Measurements from ENCODE around the gene AFF3. TPM values are rescaled to one million over a fixed set of nuclear protein-coding genes. Genes with fewer than 3 reads are reported as not detected.

AFF3 gene
- total RNA-seq, 1 experiment from 2014 or later = not detected

DNA sequence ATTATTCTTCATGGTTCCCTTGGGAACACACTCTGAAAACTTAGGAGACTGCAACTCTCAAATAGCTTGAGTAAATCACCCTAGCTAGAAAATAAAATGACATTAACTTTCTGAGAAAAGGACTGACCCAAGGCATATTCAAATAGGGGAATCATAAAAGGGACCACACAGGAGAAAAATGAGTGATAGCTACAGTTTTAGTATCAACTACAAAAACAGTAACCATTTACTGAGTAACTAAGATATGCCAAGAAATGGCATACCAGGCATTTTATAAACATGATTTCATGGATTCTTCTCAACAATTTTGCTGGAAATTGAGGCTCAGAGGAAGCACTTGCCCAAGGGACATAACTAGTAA, 84.5 kb downstream of the AFF3 start:
- Histone ChIP-seq H4K20me1 (ENCODE audit: insufficient read depth) (no peaks in the 10 kb centered on the region), H3K36me3 (ENCODE audit: low read depth) (no peaks in the 10 kb centered on the region), H3K9me2 (ENCODE audit: insufficient read depth) (no peaks in the 10 kb centered on the region), H3K9me3 (ENCODE audit: insufficient read depth, low read depth) (no peaks in the 10 kb centered on the region), H3K4me1 (replicated peaks; ENCODE audit: insufficient read depth) (no peaks in the 10 kb centered on the region), H2AFZ (no peak overlapping the region), H3K79me2 (ENCODE audit: low read depth) (no peaks in the 10 kb centered on the region), H3K4me2 (no peak overlapping the region), H3K4me3 (no peak overlapping the region), H3F3A (ENCODE audit: insufficient read depth, low read depth) (no peaks in the 10 kb centered on the region), H3K27ac (no peak overlapping the region), H3K27me3 (ENCODE audit: insufficient read depth, low read depth) (peaks cover 18% of the 10 kb centered on the region)
- TF ChIP-seq CTCF (conservative IDR thresholded peaks at IDR 0.05) (no peak), EZH2 (IDR thresholded peaks at IDR 0.05; ENCODE audit: low read depth) (no peak)
- CTCF ChIA-PET = interaction anchor here (0.6 kb wide), 1 partner anchor 1431 kb away, joined by 3 read pairs; no protein-coding TSS in a partner anchor
- intact Hi-C loops (cut with micrococcal nuclease; ENCODE audit: unreplicated experiment) = no loop called here
- POLR2A ChIA-PET (ENCODE audit: unreplicated experiment) = no interaction called here
- no TSS peak for BruUV-seq (replicated peaks)
- no peak for DNase-seq

- intact Hi-C loops (cut with micrococcal nuclease; ENCODE audit: unreplicated experiment) = no loop called here
- H3K4me1 ChIP-seq (replicated peaks; ENCODE audit: insufficient read depth) = no peaks in the 10 kb centered on the region
- H3K9me3 ChIP-seq (ENCODE audit: insufficient read depth, low read depth) = no peaks in the 10 kb centered on the region
- CTCF ChIA-PET = no interaction called here
- no peaks in the 10 kb centered on the region for H3K79me2 ChIP-seq (ENCODE audit: low read depth)
- H3F3A ChIP-seq (ENCODE audit: insufficient read depth, low read depth) = no peaks in the 10 kb centered on the region
- DNase-seq = no peak
- H2AFZ ChIP-seq = no peak overlapping the region
- BruUV-seq (replicated peaks) = no TSS peak
- POLR2A ChIA-PET (ENCODE audit: unreplicated experiment) = no interaction called here
- H3K4me3 ChIP-seq = no peak overlapping the region
- no peak overlapping the region for H3K4me2 ChIP-seq
- H3K9me2 ChIP-seq (ENCODE audit: insufficient read depth) = no peaks in the 10 kb centered on the region
- no peak for TF ChIP-seq CTCF (conservative IDR thresholded peaks at IDR 0.05)
- TF ChIP-seq EZH2 (IDR thresholded peaks at IDR 0.05; ENCODE audit: low read depth) = no peak
- H3K27ac ChIP-seq = no peak overlapping the region
- H4K20me1 ChIP-seq (ENCODE audit: insufficient read depth) = no peaks in the 10 kb centered on the region
- no peaks in the 10 kb centered on the region for H3K36me3 ChIP-seq (ENCODE audit: low read depth)
- H3K27me3 ChIP-seq (ENCODE audit: insufficient read depth, low read depth) = peaks cover 38% of the 10 kb centered on the region
Measured at GRCh38 chr2:100054426-100054825, 88.0 kb downstream of the AFF3 start.

DNA sequence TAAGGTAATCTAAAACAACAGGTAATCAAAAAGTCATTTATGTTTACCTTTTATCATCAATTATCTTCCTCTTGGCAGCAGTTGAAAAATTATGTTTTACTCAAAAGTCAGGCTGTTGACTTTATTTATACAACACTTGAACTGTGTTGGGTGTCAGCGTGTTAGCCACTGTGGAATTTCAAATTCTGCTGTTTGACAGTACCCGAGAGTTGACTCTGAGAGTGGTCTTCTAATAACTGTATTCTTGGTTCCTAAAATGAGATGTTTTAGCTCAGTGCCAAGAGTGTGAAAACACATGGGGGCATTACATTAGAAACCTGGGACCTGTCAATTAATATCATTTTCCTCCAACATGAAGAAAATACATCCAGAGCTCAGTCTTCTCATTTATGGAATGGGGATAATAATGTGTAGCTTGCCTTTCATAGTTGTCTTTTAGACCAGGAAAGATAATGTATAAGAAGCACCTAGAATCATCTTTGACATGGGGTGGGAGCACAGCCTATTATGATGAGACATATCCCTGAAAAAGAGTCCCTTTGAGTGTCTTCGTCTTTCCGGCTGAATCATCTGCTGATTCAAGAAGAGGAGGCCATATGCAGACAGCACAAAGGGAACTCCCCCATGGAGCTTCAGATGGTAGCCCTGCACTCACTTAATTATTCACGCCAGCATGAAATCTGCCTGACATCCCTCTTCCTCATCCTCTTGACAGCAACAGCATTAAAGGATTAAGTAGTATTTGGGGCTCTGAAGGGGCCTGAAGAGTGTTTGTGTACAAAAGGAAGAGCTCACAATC, 89.1 kb downstream of the AFF3 start:
- Histone ChIP-seq H3K36me3 (ENCODE audit: low read depth) (no peaks in the 10 kb centered on the region), H2AFZ (no peak overlapping the region), H3K4me2 (no peak overlapping the region), H3K79me2 (ENCODE audit: low read depth) (no peaks in the 10 kb centered on the region), H3K9me3 (ENCODE audit: insufficient read depth, low read depth) (no peaks in the 10 kb centered on the region), H3K4me3 (no peak overlapping the region), H3K9me2 (ENCODE audit: insufficient read depth) (no peaks in the 10 kb centered on the region), H4K20me1 (ENCODE audit: insufficient read depth) (no peaks in the 10 kb centered on the region), H3K27me3 (ENCODE audit: insufficient read depth, low read depth) (peaks cover 48% of the 10 kb centered on the region), H3K27ac (no peak overlapping the region), H3F3A (ENCODE audit: insufficient read depth, low read depth) (no peaks in the 10 kb centered on the region), H3K4me1 (replicated peaks; ENCODE audit: insufficient read depth) (no peaks in the 10 kb centered on the region)
- DNase-seq = no peak
- CTCF ChIA-PET = no interaction called here
- POLR2A ChIA-PET (ENCODE audit: unreplicated experiment) = no interaction called here
- no TSS peak for BruUV-seq (replicated peaks)
- TF ChIP-seq EZH2 (IDR thresholded peaks at IDR 0.05; ENCODE audit: low read depth) (no peak), CTCF (conservative IDR thresholded peaks at IDR 0.05) (no peak)
- intact Hi-C loops (cut with micrococcal nuclease; ENCODE audit: unreplicated experiment) = no loop called here

Measured in PC-9 (cell line).